SK-N-DZ (cell line): ENCODE measurements around the gene CD3D.

Experiments used
- DNase-seq: peaks from one replicate; pipeline ENCODE4 v3.0.0-alpha.2; 2015; ENCODE audit warnings: low spot score
- small RNA-seq, 2 experiments: library from RNA; depleted of rRNA; stranded (forward); fragments of <200 nt; gene quantifications; one replicate each; pipeline ENCODE3, GENCODE V24; 2014

Gene CD3D

GRCh38 chr11:118304227-118304567 is 38.3 kb downstream of the CD3D start:
- no peak for DNase-seq

GRCh38 chr11:118301600-118302195 is 40.8 kb downstream of the CD3D start:
- DNase-seq: no peak

GRCh38 chr11:118295815-118296454 is 46.6 kb downstream of the CD3D start:
- no peak for DNase-seq

- no peak for DNase-seq
These were observed 47.3 kb downstream of the CD3D start for GRCh38 chr11:118295199-118295598.

- no peak for DNase-seq
These were observed 48.5 kb downstream of the CD3D start for GRCh38 chr11:118294053-118294452.

GRCh38 chr11:118291477-118292135 is 50.9 kb downstream of the CD3D start:
- DNase-seq: no peak

- DNase-seq: no peak
These were observed 51.6 kb downstream of the CD3D start for GRCh38 chr11:118290923-118291322.

GRCh38 chr11:118289401-118289800 is 53.1 kb downstream of the CD3D start:
- no peak for DNase-seq

Small RNAs within 50 kb of the gene (small RNA-seq; reads per million reads assigned to genes)
- gene AP001582.1: 0 reads per million in 2 experiments
